A549 treated with GW870086 at 1 μM for 4 hours (cell line): ENCODE data around the gene CDC14C. TPM values are rescaled to one million over a fixed set of nuclear protein-coding genes. Genes with fewer than 3 reads are reported as not detected.

Experiments
- total RNA-seq: library from RNA; stranded (reverse); fragments of 200-300 nt; extraction: Qiagen RNA extraction; gene quantifications from 5 replicates; pipeline ENCODE4 v1.2.3, GENCODE V29; 2022; ENCODE audit warnings: low read depth

The CDC14C gene
- 0.05 TPM in 1 of 5 replicates, not detected in the others for total RNA-seq

DNA sequence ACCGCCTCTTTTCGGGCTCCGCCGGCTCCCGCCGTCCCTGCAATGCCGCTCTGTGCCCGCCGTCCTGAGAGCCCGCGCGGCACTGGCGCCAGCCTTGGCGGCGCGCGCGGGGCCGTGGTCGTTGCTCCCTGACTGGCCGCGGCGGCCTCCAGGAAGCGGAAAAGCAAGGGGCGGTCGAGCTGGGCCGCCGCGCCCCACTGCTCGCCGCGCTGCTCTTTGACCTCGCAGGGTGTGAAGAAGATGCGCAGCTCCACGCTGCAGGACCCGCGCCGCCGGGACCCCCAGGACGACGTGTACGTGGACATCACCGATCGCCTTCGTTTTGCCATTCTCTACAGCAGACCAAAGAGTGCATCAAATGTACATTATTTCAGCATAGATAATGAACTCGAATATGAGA, at the start of gene CDC14C:
CDC14C (plus strand) TSS at position 115 of the 400 bp plus-strand sequence; CDS start at position 241, 126 bp downstream.

